T1000 (cell line): ENCODE measurements around the gene CCDC93.
A peak's percentile ranks its signal among the peaks of the same experiment; 100 is the strongest.
"Not testable (repeated sequence)": the region's sequence is repeated elsewhere in the genome, so short reads cannot be mapped to it uniquely, and the experiment has no call there.

Experiments
- DNase-seq: peaks from one replicate; lab custom pipeline; 2025; ENCODE audit warnings: mixed read lengths; lab: John Stamatoyannopoulos, UW

CCDC93 gene

DNA sequence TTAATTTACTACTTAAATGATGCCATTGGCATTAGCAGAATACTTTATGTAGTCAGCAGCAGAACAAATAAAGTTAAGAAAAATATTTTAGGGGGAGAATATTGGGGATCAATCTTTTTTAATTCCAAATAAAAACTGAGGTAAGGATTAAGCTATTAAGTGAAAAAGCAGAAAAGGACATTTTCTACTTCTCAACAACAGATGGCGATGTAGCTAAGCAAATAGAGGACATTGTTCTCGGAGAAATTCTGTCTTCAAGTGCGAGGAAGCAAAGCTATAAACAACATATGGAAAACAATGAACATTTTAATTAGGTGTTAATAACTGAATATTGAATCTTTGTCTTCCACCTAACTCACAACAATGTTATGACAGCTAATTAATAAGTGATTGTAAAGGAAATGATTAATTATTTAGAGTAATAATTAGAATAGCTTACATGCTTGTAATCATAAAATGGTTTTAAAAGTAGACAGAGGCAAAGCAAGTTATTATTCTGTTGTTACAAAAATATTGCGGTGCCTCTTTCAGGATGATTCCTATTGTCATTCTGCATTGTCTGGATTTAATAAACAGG, 32.9 kb upstream of the CCDC93 start:
- no peak for DNase-seq

DNA sequence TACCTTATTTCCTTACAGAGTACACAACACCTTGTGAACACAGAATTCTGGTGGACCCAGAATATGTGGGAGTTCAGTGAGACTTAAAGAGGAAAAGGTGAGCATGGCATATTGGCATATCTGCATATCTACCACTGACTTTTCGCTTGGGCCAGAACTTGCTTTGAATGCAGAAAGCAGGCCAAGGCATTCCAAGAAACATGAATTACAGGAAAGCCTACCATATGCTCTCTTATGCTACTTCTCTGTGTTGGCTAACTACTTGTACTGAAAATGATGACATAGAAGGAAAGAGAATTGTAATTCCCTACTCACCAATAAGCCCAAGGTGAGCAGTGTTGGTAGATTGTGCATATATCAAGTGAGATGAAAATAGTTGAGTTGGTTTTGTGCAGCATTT, 31.4 kb upstream of the CCDC93 start:
- DNase-seq = no peak

DNA sequence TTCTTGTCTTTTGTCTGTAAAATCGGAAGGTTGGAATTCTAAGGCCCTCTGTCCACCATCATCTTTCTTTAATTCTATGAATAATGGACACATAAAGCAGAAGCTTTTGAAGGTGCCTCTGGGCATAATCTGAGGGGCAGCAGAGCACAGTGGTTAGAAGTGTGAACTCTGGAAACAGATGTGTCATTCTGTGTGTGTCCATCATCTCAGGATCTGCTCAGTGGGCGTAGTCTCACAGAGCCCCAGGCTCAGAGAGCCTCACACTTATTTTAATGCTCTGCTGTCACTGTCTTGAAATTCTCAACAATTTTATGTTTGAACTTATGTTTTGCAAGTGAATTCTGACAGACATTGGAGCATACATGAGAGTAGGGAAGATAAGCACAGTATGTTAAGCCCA, 31.0 kb upstream of the CCDC93 start:
- no peak for DNase-seq

DNA sequence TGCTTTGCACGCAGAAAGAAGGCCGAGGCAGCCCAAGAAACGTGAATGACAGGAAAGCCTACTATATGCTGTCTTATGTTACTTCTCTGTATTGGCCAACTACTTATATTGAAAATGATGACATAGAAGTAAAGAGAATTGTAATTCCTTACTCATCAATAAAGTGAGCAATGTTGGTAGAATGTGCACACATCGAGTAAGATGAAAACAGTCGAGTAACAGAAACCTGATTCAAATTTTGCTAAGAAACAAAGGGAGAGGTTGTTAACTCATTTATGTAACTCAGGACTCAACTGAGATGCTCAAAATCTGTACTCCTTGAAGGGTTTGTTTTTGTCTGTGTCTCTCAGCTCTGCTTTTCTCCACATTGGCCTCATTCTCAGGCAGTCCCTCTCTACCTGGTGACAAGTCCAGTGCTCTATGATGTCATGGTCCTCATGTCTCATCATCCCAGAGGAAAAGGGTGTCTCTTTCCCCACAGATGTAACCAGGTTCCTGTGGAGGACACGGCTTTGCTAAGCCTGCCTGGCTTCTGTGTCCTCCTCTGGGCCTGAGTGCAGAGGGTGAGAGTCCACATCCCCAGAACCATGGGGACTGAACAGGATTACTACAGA, 30.3 kb upstream of the CCDC93 start:
- no peak for DNase-seq

DNA sequence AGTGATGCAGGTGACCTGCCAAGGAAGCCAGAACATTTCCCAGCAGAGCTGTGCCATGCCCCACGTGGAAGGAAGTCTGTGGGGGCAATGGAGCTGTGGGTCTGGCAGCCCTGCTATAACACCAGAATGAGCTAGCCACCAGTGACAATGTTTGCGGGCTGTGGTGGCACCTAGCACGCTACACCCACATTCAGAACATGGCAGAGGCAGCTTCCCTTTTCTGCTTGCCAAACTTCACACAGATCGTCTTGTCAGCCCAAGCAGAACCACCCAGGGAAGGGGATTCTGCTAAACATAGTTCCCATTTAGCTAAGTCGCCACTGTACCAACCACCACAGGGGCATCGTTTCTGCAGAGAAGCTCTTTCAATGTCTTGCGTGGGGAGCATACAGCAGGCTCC, 27.0 kb upstream of the CCDC93 start:
- DNase-seq = no peak

DNA sequence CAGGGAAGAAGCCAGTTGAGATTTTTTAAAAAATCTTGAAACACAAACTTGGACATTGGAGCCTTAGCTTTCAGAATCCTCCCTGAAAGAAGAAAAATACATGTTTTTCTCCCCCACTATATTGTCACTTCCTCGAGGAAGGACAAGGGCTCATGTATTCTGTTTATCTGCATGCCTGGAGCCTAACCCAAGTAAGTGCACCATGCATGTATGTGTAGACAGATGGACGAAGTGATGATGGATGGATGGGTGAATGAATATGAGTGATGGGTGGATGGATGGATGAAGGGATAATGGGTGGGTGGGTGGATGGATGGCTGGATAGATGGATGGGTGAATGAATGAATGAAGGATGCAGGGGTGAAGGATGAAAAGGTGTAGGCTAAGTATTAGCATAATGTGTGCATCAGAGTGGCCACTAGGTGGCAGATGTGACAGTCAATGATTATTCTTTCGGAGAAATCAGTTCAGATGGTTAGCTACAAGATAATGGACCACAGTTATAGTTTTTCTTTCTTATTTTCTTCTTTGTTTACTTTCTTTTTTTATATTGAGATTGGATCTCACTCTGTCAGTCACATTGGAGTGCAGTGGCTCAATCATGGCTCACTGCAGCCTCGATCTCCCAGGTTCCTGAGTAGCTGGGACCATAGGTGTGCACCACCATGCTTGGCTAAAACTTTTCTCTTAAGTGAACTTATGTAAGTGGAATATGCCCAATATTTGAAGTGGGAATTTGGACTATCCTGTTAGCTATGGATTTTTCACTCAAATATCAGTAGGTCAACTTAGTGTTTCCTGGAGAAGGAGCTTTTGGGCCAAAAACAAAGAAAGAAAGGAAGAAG, 18.5 kb upstream of the CCDC93 start:
- DNase-seq = peak; percentile 12

DNA sequence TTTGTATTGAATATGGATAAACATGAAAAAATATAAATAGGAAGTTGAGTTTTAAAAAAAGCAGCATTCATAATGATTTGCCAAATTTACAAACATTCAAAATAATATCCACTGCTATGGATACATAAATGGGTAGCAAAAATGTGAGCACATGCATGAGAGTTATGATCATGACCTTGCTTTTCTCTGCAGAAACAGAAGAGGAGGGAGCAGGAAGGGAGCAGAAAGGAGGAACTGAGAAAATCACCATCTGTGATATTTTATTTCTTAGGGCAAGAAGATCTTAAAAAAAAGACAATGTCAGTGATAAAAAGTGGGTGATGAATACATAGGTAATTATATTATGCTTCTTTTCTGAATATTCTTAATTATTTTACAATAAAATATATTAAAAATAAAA, 17.7 kb upstream of the CCDC93 start:
- no peak for DNase-seq

DNA sequence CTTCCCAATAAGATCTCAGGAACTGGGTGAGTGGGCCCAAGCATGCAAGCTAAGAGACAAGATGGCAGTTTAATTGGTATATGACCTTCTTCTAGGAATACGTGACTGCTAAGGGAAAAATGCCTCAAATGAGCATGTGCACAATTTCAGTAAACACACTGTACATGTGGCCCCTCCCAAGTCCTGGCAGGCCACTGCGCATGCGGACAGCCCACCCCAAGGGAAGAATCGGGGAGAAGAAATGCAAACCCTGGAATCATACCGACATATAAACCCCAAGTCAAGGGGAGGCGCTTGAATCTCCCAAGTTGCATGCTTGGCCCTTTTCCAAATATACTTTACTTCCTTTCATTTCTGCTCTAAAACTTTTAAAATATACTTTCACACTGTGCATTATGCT, 15.2 kb upstream of the CCDC93 start:
- DNase-seq = no peak

DNA sequence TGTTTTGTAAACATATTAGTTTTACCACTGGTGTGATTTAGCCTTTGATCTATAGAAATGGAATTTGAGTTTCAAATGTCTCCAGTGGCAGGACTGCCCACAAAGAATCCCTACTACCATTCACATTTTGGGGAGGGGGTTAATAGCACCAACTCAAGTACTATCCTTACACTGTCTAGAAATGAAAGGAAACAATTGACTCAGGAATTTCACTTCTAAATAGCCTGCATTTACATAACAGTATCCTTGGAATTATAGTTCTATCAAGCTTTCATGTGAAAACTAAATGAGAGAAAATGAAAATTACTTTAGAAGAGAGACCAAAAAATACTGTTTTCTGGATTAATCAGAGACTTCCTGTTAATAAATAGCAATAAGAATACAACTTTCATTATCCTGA, 7.5 kb upstream of the CCDC93 start:
- DNase-seq = no peak

DNA sequence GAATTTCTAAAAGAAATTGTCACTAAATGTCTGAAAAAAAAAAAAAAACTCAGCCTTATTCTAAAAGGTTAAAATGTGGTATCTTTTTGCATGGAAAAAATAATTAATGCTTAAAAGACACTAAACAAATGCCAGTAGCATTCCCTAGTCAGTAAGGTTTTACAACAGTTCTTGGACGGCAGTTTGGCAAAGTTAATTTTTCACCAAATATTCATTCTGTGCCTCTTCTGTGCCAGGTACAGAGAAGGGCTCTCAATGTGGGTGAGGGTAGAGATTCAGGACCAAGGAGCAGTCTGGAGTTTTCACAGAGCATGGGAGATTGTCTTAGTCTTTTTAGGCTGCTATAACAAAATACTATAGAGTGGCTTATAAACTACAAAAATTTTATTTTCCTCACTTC, 6.0 kb upstream of the CCDC93 start:
- no peak for DNase-seq

DNA sequence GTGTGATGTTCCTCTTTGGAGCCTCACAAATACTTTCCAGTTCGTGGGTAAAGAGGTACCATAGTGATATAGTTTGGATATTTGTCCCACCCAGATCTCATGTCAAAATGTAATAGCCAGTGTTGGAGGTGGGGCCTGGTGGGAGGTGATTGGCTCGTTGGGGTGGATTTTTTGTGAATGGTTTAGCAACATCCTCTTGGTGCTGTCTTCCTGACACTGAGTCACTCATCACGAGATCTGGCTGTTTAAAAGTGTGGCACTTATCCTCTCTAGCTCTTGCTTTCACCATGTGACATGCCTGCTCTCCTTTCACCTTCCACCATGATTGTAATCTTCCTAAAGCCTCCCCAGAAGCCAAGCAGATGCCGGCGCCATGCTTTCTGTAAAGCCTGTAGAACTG, 3.0 kb upstream of the CCDC93 start:
- no peak for DNase-seq

DNA sequence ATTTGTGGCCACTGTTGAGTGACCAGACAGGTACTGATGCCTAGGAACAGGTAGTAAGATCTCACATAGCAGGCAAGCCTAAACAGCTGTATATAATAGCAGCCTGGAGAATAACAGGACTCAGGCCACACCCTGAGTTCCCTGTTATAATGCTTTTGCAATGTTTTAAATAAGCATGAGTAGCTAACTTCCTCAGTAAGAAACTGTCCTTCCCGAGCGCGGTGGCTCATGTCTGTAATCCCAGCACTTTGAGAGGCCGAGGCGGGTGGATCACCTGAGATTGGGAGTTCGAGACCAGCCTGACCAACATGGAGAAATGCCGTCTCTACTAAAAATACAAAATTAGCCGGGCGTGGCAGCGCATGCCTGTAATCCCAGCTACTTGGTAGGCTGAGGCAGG, 1.9 kb upstream of the CCDC93 start:
- DNase-seq = not testable (repeated sequence)

DNA sequence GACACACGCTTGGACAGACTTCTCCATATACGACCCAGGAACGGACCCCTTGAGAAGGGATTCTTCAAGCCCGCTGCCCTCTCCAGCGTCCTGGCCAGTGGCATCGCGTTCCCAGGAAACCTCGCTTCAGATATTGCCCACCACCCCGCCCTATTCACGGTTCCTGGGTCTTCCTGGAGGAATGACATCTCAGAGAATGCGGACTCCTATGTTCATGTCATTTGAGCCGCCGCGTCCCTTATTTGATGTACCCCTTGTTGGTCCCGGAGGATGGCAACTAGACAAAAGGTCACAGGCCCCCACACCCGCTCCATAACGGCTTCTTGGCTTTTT, 588 bp upstream of the CCDC93 start:
- no peak for DNase-seq

DNA sequence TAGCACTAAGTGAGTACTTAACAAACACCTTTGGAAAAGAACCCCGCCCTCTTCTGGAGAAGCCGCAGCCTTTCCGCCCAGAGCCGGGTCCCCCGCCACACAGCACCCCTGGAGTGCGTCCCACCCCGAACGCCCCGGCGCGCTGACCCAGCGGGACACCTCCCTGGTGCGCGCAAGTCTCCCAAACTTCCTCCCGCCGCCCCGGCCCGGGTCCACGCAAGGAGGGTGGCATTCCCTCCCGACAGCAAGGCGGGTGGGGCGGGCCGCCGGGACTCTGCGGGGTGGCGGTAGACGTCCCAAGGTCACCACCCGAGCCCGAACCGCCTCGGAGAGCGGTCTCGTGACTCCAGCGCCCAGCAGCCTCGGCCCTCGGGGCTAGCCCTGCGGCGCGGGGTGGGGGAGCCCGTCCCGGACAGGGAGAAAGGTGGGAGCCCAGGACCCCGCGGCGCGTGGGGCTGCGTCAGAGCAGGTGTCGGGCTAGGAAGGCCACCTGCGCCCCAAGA, 598 bp downstream of the CCDC93 start:
- DNase-seq = no peak

DNA sequence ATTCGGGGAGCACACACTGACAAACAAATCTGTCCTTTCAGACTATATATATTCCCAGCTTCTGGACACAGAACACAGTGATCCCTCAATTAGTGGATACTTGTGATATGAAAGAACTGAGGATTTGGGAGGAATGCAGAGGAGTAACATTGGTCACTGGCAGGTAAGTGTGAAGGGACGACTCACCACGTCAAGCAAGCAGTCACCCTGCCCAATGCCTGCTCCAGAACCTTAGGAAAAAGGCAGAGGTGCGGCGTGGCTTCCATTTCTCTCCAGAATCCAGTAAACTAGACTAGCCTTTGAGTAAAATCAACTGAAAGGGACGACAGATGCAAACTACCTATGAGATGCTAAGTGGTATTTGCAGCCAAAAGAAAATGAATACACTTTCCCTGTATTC, 1.1 kb downstream of the CCDC93 start:
- no peak for DNase-seq

DNA sequence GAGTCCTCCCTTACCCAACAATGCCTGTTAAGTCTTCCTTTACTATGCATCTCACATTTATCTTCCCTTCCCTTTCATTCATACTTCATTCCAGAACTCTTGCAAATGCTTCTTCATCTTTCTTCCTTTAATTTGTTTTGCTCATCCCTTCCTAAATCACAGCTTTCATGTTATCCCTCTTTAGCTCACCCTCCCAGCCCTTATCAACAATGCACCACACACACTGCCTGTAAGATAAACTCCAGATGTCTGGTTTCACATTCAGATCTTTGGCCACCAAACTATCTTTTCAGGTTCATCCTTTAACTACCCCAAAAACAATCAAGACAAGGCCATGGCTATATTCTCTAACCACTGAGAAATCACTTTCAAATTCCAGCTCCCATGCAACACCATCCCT, 3.4 kb downstream of the CCDC93 start:
- no peak for DNase-seq

DNA sequence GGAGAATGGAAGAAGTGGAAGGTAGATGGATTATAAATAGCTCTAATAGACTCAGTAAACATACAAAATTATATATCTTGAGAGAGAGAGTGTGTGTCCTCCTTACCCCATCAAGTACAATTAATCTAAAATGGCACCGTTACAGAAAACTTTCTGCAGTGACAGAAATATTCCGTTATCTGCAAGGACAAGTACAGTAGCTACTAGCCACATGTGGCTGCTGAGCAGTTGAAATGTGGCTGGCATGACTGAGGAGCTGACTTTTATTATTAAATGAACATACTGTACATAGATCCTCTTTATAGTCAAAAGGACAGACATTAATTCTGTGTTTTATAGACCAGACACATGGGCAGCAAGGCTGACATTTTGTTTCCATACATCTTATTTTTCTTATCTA, 7.0 kb downstream of the CCDC93 start:
- DNase-seq = no peak

DNA sequence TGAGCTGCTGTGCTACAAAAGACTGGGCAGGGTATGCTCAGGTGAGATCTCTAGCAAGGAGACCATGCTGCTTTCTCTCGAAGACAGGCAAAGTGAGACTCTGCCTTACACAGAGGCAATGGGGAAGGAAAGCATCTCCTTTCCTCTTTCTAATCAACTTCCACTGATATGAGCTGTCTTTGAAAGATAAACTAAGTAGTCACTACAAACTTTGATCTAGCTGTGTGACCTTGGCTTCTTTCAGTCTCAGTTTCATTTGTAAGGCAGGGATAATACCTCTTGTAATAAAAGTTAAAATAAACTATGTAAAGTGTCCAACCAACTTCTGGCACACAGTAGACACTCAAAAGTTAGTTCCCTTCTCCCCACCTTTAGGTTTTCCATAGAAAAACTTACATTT, 7.5 kb downstream of the CCDC93 start:
- DNase-seq = no peak

DNA sequence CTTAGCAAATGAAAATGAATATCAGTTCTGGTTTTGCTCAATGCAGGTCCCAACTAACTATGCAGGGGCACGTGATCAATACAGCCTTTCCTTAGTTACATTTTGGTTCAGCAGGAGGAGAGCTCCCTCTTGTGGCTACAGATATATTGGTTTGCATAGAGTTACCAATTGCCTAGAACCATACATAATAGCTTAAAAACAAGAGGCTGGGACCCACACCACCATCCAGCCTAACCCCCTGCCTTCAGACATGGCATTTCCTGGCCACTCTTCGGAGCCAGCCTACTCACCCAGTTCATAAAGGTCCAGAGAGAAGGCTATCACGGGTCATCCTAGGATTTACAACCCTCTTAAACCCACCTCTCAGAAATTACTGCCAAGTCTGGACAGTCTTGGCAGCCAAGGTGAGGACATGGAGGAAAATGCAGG, 10.5 kb downstream of the CCDC93 start:
- DNase-seq = peak; percentile 49

DNA sequence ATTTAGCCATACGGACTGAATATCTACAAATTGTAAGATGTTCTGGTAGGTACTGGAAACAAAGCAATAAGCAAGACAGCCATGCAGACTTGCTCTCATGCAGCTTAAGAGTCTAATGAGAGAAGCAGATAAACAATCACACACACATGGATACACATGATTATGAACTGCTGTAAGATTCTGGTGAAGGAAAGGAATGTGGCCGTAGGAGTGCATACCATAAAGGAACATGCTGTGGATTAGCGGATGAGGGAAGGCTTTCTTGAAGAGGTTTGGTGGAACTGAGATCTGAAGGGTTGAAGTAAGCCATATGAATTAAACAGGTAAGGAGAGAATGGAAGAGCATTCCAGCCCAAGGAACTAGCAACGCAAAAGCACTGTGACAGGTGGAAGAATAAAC, 13.8 kb downstream of the CCDC93 start:
- no peak for DNase-seq

DNA sequence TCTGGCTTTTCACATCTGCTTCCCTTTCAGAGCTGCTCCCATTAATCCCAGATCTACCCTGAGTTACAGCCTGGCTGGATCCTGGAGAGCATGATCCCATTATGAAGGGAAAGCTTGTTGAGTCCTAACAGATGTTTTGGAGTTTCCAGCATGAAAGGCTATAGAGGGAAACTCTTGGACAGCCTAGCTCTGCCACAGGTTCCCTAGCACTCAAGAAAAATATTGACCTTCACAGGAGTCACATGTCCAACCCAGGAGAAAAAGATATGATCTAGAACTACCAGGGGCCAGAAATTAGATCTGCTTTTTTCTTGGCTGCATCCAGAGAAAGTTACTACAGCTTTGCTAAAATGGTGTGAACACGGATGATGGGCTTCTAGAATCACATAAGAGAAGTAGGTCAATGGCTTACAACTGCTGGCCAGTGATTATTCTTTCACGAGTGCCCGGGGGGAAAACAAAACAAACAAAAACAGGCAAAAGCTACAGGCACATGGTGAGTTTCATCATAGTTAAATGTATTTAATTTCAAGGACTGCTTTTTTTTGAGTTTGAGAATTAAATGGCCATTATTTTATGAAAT, 15.9 kb downstream of the CCDC93 start:
- no peak for DNase-seq

DNA sequence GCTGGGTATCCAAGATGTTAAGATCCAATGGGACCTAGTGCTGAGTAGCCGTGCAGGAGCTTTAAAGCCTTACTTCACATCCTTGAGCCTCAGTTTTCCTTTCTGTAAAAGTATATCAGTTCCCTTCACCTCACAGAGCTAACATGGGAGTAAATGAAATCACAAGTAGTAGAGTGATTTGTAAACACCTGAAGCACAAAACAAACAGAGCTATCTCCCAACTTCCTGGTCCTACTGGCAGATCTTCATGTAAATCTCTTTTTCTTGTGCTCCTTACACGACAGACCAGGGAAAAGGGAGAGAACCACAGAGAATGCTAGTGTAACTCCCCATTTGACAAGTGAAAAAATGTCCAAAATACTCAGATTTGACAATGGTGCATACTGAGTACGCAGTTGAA, 17.3 kb downstream of the CCDC93 start:
- DNase-seq = no peak

DNA sequence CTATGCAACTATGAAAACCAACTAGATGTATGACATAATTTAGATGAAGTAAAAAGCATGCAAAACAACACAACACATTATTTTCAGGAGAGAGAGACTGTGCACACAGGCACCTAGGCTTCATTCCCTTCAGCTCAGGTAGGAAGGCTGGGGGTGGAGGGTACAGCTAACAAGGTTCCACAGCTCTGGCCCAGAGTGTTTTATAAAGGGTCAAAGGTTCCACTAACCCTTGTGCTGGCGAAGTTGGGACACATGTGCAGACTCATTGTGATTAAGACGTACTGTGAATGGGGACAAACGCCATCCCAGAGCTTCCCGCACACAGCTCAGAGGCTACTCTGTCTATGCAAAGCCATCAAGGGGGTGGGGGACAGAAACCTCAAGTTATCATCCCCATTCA, 19.1 kb downstream of the CCDC93 start:
- DNase-seq = no peak
